Activated naive CD8-positive, alpha-beta T cell treated with anti-CD3 and anti-CD28 coated beads, Interleukin-2, amount 50 U/mL, for 24 hours (primary cell): ENCODE measurements around the gene DCP1A.
"Not testable (repeated sequence)": the region's sequence is repeated elsewhere in the genome, so short reads cannot be mapped to it uniquely, and the experiment has no call there.

Experiments
- ATAC-seq: fragments of 150-1000 bp; cut with Tn5 transposase; one replicate; pipeline ENCODE4 v1.10.0; 2021
- DNase-seq: peaks from one replicate; pipeline ENCODE4 v3.0.0; 2021
- H3K27ac Mint-ChIP-seq: one replicate; pipeline ENCODE4 v1.8.0; 2021; ENCODE audit warnings: mild to moderate bottlenecking, mixed read lengths
- H3K27me3 Mint-ChIP-seq: one replicate; pipeline ENCODE4 v1.8.0; 2021; ENCODE audit warnings: mixed read lengths
- H3K36me3 Mint-ChIP-seq: one replicate; pipeline ENCODE4 v1.8.0; 2021; ENCODE audit warnings: low read depth, mixed read lengths
- H3K4me1 Mint-ChIP-seq: one replicate; pipeline ENCODE4 v1.8.0; 2021; ENCODE audit warnings: mixed read lengths
- H3K4me3 Mint-ChIP-seq: one replicate; pipeline ENCODE4 v1.8.0; 2021; ENCODE audit warnings: mild to moderate bottlenecking, moderate library complexity, mixed read lengths
- H3K9me3 Mint-ChIP-seq: one replicate; pipeline ENCODE4 v1.8.0; 2021; ENCODE audit warnings: mixed read lengths

DCP1A gene

GRCh38 chr3:53347261-53348064, at the start of gene DCP1A:
Gene DCP1A (minus strand): TSS chr3:53347543. CDS start chr3:53347517, 26 bp downstream.
- H3K9me3 Mint-ChIP-seq, result no peaks in the 10 kb centered on the region
- ATAC-seq (peak; percentile 98), DNase-seq (peak; percentile 95)
- peak within 1 kb of the TSS; percentile 96 for H3K4me3 Mint-ChIP-seq
- peaks cover 25% of the 10 kb centered on the region for H3K4me1 Mint-ChIP-seq
- peaks cover 14% of the 10 kb centered on the region for H3K36me3 Mint-ChIP-seq
- no peaks in the 10 kb centered on the region for H3K27me3 Mint-ChIP-seq
- H3K27ac Mint-ChIP-seq, result peak within 1 kb of the TSS; percentile 95

- Mint-ChIP-seq H3K4me1 (no peaks in the 10 kb centered on the region), H3K27me3 (peaks cover 12% of the 10 kb centered on the region), H3K4me3 (no peak overlapping the region), H3K27ac (no peak overlapping the region), H3K9me3 (no peaks in the 10 kb centered on the region), H3K36me3 (no peaks in the 10 kb centered on the region)
- ATAC-seq, result no peak
- DNase-seq, result no peak
These were observed 37.4 kb upstream of the DCP1A start for GRCh38 chr3:53384465-53385423.

GRCh38 chr3:53382106-53382505, 34.8 kb upstream of the DCP1A start:
- no peaks in the 10 kb centered on the region for H3K4me1 Mint-ChIP-seq
- no peak for ATAC-seq
- no peaks in the 10 kb centered on the region for H3K36me3 Mint-ChIP-seq
- no peaks in the 10 kb centered on the region for H3K9me3 Mint-ChIP-seq
- DNase-seq, result no peak
- peaks cover 11% of the 10 kb centered on the region for H3K27me3 Mint-ChIP-seq
- no peak overlapping the region for H3K27ac Mint-ChIP-seq
- no peak overlapping the region for H3K4me3 Mint-ChIP-seq

GRCh38 chr3:53380306-53380705, 33.0 kb upstream of the DCP1A start:
- DNase-seq, result no peak
- H3K9me3 Mint-ChIP-seq, result no peaks in the 10 kb centered on the region
- no peak overlapping the region for H3K4me3 Mint-ChIP-seq
- H3K27ac Mint-ChIP-seq, result no peak overlapping the region
- H3K27me3 Mint-ChIP-seq, result peaks cover 8% of the 10 kb centered on the region
- ATAC-seq, result no peak
- H3K4me1 Mint-ChIP-seq, result no peaks in the 10 kb centered on the region
- no peaks in the 10 kb centered on the region for H3K36me3 Mint-ChIP-seq

GRCh38 chr3:53379898-53380297, 32.6 kb upstream of the DCP1A start:
- ATAC-seq, result no peak
- Mint-ChIP-seq H3K27ac (no peak overlapping the region), H3K36me3 (no peaks in the 10 kb centered on the region), H3K27me3 (peaks cover 11% of the 10 kb centered on the region), H3K9me3 (no peaks in the 10 kb centered on the region), H3K4me3 (no peak overlapping the region), H3K4me1 (no peaks in the 10 kb centered on the region)
- DNase-seq, result no peak

DNA sequence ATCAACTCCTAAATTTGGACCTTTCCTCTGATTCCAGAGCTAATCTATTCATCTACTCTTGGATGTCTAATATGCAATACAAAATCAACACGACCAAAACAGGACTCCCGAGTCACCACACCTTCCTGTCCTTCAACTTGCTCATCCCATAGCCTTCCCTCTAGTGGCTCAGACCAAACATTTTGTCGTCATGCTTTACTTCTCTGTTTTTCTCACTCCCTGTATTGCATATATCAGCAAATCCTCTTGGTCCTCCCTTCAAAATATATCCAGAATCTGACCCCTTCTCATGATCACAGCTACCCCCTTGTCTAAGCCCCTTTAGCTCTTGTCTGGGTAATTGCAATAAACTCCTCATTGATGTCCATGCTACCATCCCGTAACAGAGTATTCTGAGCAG, 30.5 kb upstream of the DCP1A start:
- no peak for DNase-seq
- Mint-ChIP-seq H3K27me3 (peaks cover 10% of the 10 kb centered on the region), H3K4me1 (no peaks in the 10 kb centered on the region), H3K27ac (no peak overlapping the region), H3K9me3 (no peaks in the 10 kb centered on the region), H3K36me3 (no peaks in the 10 kb centered on the region), H3K4me3 (no peak overlapping the region)
- ATAC-seq, result no peak

- Mint-ChIP-seq H3K4me3 (no peak overlapping the region), H3K27ac (no peak overlapping the region), H3K9me3 (no peaks in the 10 kb centered on the region), H3K4me1 (no peaks in the 10 kb centered on the region), H3K27me3 (peaks cover 15% of the 10 kb centered on the region), H3K36me3 (no peaks in the 10 kb centered on the region)
- ATAC-seq (no peak), DNase-seq (no peak)
These were observed 29.3 kb upstream of the DCP1A start for GRCh38 chr3:53376679-53377078.

DNA sequence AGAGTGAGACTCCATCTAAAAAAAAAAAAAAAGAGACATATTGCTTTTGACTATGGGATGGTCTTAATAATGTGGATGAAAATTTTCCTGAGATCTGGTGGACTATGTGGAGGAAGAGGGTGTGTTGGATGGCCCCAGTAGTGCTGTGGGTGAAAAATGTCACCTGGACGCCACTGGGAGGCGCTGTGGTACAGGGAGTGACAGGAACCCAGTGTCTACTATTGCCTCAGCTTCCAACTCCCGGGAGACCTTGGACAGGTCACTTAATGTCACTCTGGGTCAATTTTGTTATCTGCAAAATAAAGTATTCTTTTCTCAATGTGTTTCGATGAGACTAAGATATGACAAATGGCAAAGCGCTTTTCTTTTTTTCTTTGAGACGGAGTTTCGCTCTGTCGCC, 27.7 kb upstream of the DCP1A start:
- Mint-ChIP-seq H3K27ac (no peak overlapping the region), H3K9me3 (no peaks in the 10 kb centered on the region), H3K4me1 (no peaks in the 10 kb centered on the region), H3K36me3 (no peaks in the 10 kb centered on the region), H3K27me3 (peaks cover 15% of the 10 kb centered on the region), H3K4me3 (no peak overlapping the region)
- ATAC-seq (peak; percentile 76), DNase-seq (peak; percentile 76)

GRCh38 chr3:53370719-53371118, 23.4 kb upstream of the DCP1A start:
- not testable (repeated sequence) for H3K36me3 Mint-ChIP-seq, H3K9me3 Mint-ChIP-seq

DNA sequence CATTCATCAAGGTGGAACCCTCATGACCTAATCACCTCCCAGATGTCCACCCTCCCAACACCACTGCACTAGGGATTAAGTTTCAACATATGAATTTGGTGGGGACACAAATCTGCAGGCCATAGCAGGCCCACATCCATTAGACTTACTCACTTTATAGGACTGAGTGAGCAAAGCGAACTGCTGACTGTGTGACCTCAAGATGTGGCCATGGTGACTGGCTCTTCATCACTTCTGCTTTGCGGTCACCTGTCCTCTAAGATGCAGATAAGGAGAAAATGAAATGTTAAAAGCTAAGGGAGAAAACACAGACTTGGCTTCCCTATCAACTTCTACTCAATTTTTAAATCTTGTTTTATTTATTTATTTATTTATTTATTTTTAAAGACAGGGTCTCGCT, 14.5 kb upstream of the DCP1A start:
- ATAC-seq (no peak), DNase-seq (no peak)
- Mint-ChIP-seq H3K9me3 (no peaks in the 10 kb centered on the region), H3K4me3 (no peak overlapping the region), H3K4me1 (no peaks in the 10 kb centered on the region), H3K27me3 (no peaks in the 10 kb centered on the region), H3K27ac (no peak overlapping the region), H3K36me3 (no peaks in the 10 kb centered on the region)

More at GRCh38 chr3:53370719-53371118, 23.4 kb upstream of the DCP1A start:
- H3K27ac Mint-ChIP-seq, H3K4me3 Mint-ChIP-seq, H3K27me3 Mint-ChIP-seq, DNase-seq, ATAC-seq, H3K4me1 Mint-ChIP-seq: not testable (repeated sequence)

- H3K27ac Mint-ChIP-seq, result no peak overlapping the region
- H3K4me1 Mint-ChIP-seq, result peaks cover 12% of the 10 kb centered on the region
- no peak overlapping the region for H3K4me3 Mint-ChIP-seq
- no peaks in the 10 kb centered on the region for H3K27me3 Mint-ChIP-seq
- H3K36me3 Mint-ChIP-seq, result no peaks in the 10 kb centered on the region
- DNase-seq (no peak), ATAC-seq (no peak)
- H3K9me3 Mint-ChIP-seq, result no peaks in the 10 kb centered on the region
These were observed 10.1 kb upstream of the DCP1A start for GRCh38 chr3:53357458-53357857.

- Mint-ChIP-seq H3K9me3 (no peaks in the 10 kb centered on the region), H3K4me1 (peaks cover 12% of the 10 kb centered on the region), H3K4me3 (no peak overlapping the region), H3K27ac (peak overlapping the region; percentile 24), H3K36me3 (no peaks in the 10 kb centered on the region), H3K27me3 (no peaks in the 10 kb centered on the region)
- no peak for DNase-seq
- no peak for ATAC-seq
These were observed 7.7 kb upstream of the DCP1A start for GRCh38 chr3:53354945-53355498.

DNA sequence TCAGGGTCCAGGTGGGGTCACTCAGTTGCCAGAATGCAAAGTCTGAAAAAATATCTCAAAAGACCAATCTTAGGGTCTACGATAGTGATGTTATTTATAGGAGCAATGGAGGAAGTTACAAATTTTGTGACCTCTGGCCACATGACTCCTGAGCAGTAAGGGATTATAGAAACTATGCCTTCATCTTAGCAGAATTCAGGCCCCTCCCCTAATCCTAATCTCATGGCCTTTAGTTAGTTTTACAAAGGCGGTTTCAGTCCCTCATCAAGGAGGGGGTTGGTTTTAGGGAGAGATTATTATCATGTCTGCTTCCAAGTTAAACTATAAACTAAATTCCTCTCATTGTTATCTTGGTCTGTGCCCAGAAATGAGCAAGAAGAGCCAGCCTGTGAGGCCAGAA, 5.9 kb upstream of the DCP1A start:
- Mint-ChIP-seq H3K4me3 (no peak overlapping the region), H3K27me3 (no peaks in the 10 kb centered on the region), H3K4me1 (peaks cover 12% of the 10 kb centered on the region), H3K36me3 (no peaks in the 10 kb centered on the region), H3K27ac (no peak overlapping the region), H3K9me3 (no peaks in the 10 kb centered on the region)
- ATAC-seq (no peak), DNase-seq (no peak)

GRCh38 chr3:53350652-53351051, 3.3 kb upstream of the DCP1A start:
- ATAC-seq (no peak), DNase-seq (no peak)
- peaks cover 22% of the 10 kb centered on the region for H3K4me1 Mint-ChIP-seq
- no peak overlapping the region for H3K27ac Mint-ChIP-seq
- H3K27me3 Mint-ChIP-seq, result no peaks in the 10 kb centered on the region
- no peaks in the 10 kb centered on the region for H3K36me3 Mint-ChIP-seq
- no peak overlapping the region for H3K4me3 Mint-ChIP-seq
- H3K9me3 Mint-ChIP-seq, result no peaks in the 10 kb centered on the region
